ENCODE data around the gene DNASE1.

DNASE1 gene

GRCh38 chr16:3661922-3662321, 7.4 kb downstream of the DNASE1 start:
- in situ Hi-C loops (cut with HindIII; ENCODE audit: low sequenced_read_pairs), result no loop called here

GRCh38 chr16:3662601-3663000, 8.1 kb downstream of the DNASE1 start:
- in situ Hi-C loops (cut with HindIII; ENCODE audit: low sequenced_read_pairs), result no loop called here

GRCh38 chr16:3664187-3664896, 9.9 kb downstream of the DNASE1 start:
- in situ Hi-C loops (cut with HindIII; ENCODE audit: low sequenced_read_pairs), result no loop called here

GRCh38 chr16:3665508-3665907, 11.0 kb downstream of the DNASE1 start:
- in situ Hi-C loops (cut with HindIII; ENCODE audit: low sequenced_read_pairs), result no loop called here

GRCh38 chr16:3668626-3669025, 14.1 kb downstream of the DNASE1 start:
- in situ Hi-C loops (cut with HindIII; ENCODE audit: low sequenced_read_pairs), result no loop called here

- in situ Hi-C loops (cut with HindIII; ENCODE audit: low sequenced_read_pairs), result no loop called here
Measured at GRCh38 chr16:3669082-3669481, 14.6 kb downstream of the DNASE1 start.

- in situ Hi-C loops (cut with HindIII; ENCODE audit: low sequenced_read_pairs), result no loop called here
Measured at GRCh38 chr16:3670711-3671110, 16.2 kb downstream of the DNASE1 start.

GRCh38 chr16:3671424-3671823, 16.9 kb downstream of the DNASE1 start:
- in situ Hi-C loops (cut with HindIII; ENCODE audit: low sequenced_read_pairs), result no loop called here

- in situ Hi-C loops (cut with HindIII; ENCODE audit: low sequenced_read_pairs), result no loop called here
Measured at GRCh38 chr16:3672571-3673041, 18.1 kb downstream of the DNASE1 start.

- in situ Hi-C loops (cut with HindIII; ENCODE audit: low sequenced_read_pairs), result no loop called here
Measured at GRCh38 chr16:3673201-3673600, 18.7 kb downstream of the DNASE1 start.

GRCh38 chr16:3673676-3674377, 19.3 kb downstream of the DNASE1 start:
- in situ Hi-C loops (cut with HindIII; ENCODE audit: low sequenced_read_pairs), result no loop called here

- in situ Hi-C loops (cut with HindIII; ENCODE audit: low sequenced_read_pairs), result no loop called here
Measured at GRCh38 chr16:3674513-3675295, 20.2 kb downstream of the DNASE1 start.

- in situ Hi-C loops (cut with HindIII; ENCODE audit: low sequenced_read_pairs), result no loop called here
Measured at GRCh38 chr16:3675601-3676130, 21.2 kb downstream of the DNASE1 start.

GRCh38 chr16:3677994-3678393, 23.5 kb downstream of the DNASE1 start:
- in situ Hi-C loops (cut with HindIII; ENCODE audit: low sequenced_read_pairs), result no loop called here

- in situ Hi-C loops (cut with HindIII; ENCODE audit: low sequenced_read_pairs), result no loop called here
Measured at GRCh38 chr16:3681206-3681605, 26.7 kb downstream of the DNASE1 start.

GRCh38 chr16:3687021-3687420, 32.5 kb downstream of the DNASE1 start:
- in situ Hi-C loops (cut with HindIII; ENCODE audit: low sequenced_read_pairs), result no loop called here

- in situ Hi-C loops (cut with HindIII; ENCODE audit: low sequenced_read_pairs), result no loop called here
Measured at GRCh38 chr16:3687792-3688191, 33.3 kb downstream of the DNASE1 start.

GRCh38 chr16:3689731-3690130, 35.2 kb downstream of the DNASE1 start:
- in situ Hi-C loops (cut with HindIII; ENCODE audit: low sequenced_read_pairs), result no loop called here

GRCh38 chr16:3690470-3690928, 36.0 kb downstream of the DNASE1 start:
- in situ Hi-C loops (cut with HindIII; ENCODE audit: low sequenced_read_pairs), result no loop called here

GRCh38 chr16:3690980-3691720, 36.7 kb downstream of the DNASE1 start:
- in situ Hi-C loops (cut with HindIII; ENCODE audit: low sequenced_read_pairs), result no loop called here

- in situ Hi-C loops (cut with HindIII; ENCODE audit: low sequenced_read_pairs), result no loop called here
Measured at GRCh38 chr16:3691761-3692160, 37.3 kb downstream of the DNASE1 start.

All from DLD1 (cell line).